Endodermal cell (in vitro differentiated cells): ENCODE data around the gene SLC27A5. TPM values are rescaled to one million over a fixed set of nuclear protein-coding genes. Genes with fewer than 3 reads are reported as not detected.
"Not testable (repeated sequence)": the region's sequence is repeated elsewhere in the genome, so short reads cannot be mapped to it uniquely, and the experiment has no call there.

ENCODE experiments used
- DNase-seq: peaks from one replicate; pipeline ENCODE4 v3.0.0-alpha.2; 2017
- H3K27ac ChIP-seq: 2 replicates; pipeline ENCODE4 v1.5.1; 2013; ENCODE audit warnings: mild to moderate bottlenecking, low read depth, low read length, moderate library complexity
- H3K27me3 ChIP-seq: 2 replicates; pipeline ENCODE4 v1.6.1; 2013; ENCODE audit warnings: mild to moderate bottlenecking, low read length, moderate library complexity; ENCODE audit not compliant: insufficient read depth, control insufficient read depth, poor library complexity, severe bottlenecking
- H3K36me3 ChIP-seq: 2 replicates; pipeline ENCODE4 v1.7.0; 2013; ENCODE audit warnings: mild to moderate bottlenecking, low read length, moderate library complexity; ENCODE audit not compliant: control insufficient read depth, insufficient read depth
- H3K4me1 ChIP-seq: one replicate; pipeline ENCODE4 v1.7.0; 2013; ENCODE audit warnings: low read length; ENCODE audit not compliant: control insufficient read depth, insufficient read depth
- H3K4me3 ChIP-seq: 2 replicates; pipeline ENCODE4 v1.5.1; 2013; ENCODE audit warnings: mild to moderate bottlenecking, low read length, moderate library complexity
- H3K9ac ChIP-seq: 2 replicates; pipeline ENCODE4 v1.6.1; 2013; ENCODE audit warnings: mild to moderate bottlenecking, low read length, moderate library complexity; ENCODE audit not compliant: poor library complexity, severe bottlenecking; ENCODE audit errors: extremely low read depth
- H3K9me3 ChIP-seq: 2 replicates; pipeline ENCODE4 v1.6.1; 2013; ENCODE audit warnings: mild to moderate bottlenecking, low read length, moderate library complexity; ENCODE audit not compliant: control insufficient read depth
- H3K27ac Mint-ChIP-seq: 2 replicates; pipeline ENCODE4 v1.8.0; 2020; ENCODE audit warnings: mixed read lengths
- H3K27me3 Mint-ChIP-seq: 2 replicates; pipeline ENCODE4 v1.8.0; 2021; ENCODE audit warnings: mild to moderate bottlenecking, mixed read lengths; ENCODE audit not compliant: insufficient read depth
- H3K36me3 Mint-ChIP-seq: 2 replicates; pipeline ENCODE4 v1.8.0; 2020; ENCODE audit warnings: low read depth, mixed read lengths
- H3K4me1 Mint-ChIP-seq: 2 replicates; pipeline ENCODE4 v1.8.0; 2020; ENCODE audit warnings: mixed read lengths
- H3K4me3 Mint-ChIP-seq: 2 replicates; pipeline ENCODE4 v1.8.0; 2020; ENCODE audit warnings: mild to moderate bottlenecking, moderate library complexity, mixed read lengths
- H3K9me3 Mint-ChIP-seq: 2 replicates; pipeline ENCODE4 v1.8.0; 2020; ENCODE audit warnings: mild to moderate bottlenecking, mixed read lengths
- CTCF ChIP-seq: fragments of 200-600 bp; sonication (generic); conservative IDR thresholded peaks from 2 replicates; pipeline ENCODE4 v1.5.0; 2021; ENCODE audit warnings: antibody characterized with exemption, mild to moderate bottlenecking
- WGBS, 2 experiments: methylation state at CpG; one replicate each; pipeline versions ENCODE4 v1.1.5 to v1.1.7; 2013; ENCODE audit warnings: missing lambda C conversion rate in 2 of 2, mixed read lengths in 1 of 2; ENCODE audit not compliant: insufficient coverage in 1 of 2, insufficient read length in 1 of 2; 5-methylcytosine and 5-hydroxymethylcytosine counted together
- microRNA-seq: library from miRNA; unstranded; fragments of <30 nt; microRNA quantifications from one replicate; pipeline ENCODE4 v1.2.0, GENCODE V29; 2020; ENCODE audit warnings: borderline microRNAs expressed
- total RNA-seq, 2 donors: library from RNA; stranded (reverse); fragmentation: NEBNext Ultra II Directional in 1 of 2; extraction: Animal tissue kit (Norgen Biotek cat#: 25700) in 1 of 2; gene quantifications; 2 replicates in 1 of 2; 3 replicates in 1 of 2; pipeline ENCODE4 v1.2.1, GENCODE V29; 2021

The SLC27A5 gene
- total RNA-seq, 2 donors from 2014 or later = 13.6 to 15.3 TPM

DNA sequence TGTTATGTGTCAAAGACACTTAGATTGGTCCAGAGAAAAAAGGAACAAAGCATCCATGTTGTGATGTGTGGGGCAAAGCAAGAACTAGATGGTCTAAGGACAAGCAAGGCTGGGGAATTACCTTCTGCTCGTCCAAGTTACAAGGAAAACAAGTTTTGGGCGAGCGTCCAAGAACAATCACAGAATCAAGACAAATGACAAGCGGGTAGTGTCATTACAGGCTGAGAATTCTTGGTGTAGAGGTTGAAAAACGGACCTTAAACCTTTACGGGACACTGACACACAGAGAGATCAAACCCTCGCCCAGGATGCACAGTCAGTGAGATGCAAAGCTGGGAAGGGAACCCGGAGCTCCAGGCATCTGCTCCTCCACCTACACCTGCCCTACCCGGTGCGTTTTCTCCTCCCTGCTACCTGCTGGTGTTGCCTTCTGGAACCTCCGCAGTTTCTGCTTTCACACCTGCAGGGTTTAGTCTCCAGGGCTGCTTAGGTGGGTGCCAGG, 60.9 kb downstream of the SLC27A5 start:
- no peaks in the 10 kb centered on the region for H3K36me3 ChIP-seq
- no peak for TF ChIP-seq CTCF
- H3K4me1 ChIP-seq = no peaks in the 10 kb centered on the region
- DNase-seq = no peak
- peaks cover 24% of the 10 kb centered on the region for H3K27me3 ChIP-seq
- Mint-ChIP-seq H3K27me3 (peaks cover 59% of the 10 kb centered on the region), H3K4me1 (peaks cover 6% of the 10 kb centered on the region), H3K4me3 (peak overlapping the region; percentile 64), H3K27ac (peak overlapping the region; percentile 76), H3K36me3 (peaks cover 4% of the 10 kb centered on the region), H3K9me3 (peaks cover 42% of the 10 kb centered on the region)
- 17 to 32% methylated on average over 7 to 11 of the region's 11 CpGs for WGBS, 2 experiments
- peak overlapping the region; percentile 84 for H3K4me3 ChIP-seq
- no peak overlapping the region for H3K27ac ChIP-seq
- peak overlapping the region; percentile 8 for H3K9ac ChIP-seq
- H3K9me3 ChIP-seq = peaks cover 26% of the 10 kb centered on the region

DNA sequence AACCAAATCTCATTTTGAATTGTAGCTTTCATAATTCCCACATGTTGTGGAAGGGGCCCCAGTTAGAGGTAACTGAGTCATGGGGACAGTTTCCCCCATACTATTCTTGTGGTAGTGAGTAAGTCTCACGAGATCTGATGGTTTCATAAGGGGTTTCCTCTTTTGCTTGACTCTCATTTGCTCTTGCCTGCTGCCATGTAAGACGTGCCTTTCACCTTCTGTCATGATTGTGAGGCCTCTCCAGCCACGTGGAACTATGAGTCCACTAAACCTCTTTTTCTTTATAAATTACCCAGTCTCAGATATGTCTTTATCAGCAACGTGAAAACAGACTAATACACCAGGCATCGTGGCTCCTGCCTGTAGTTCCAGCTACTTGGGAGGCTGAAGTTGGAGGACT, 61.8 kb downstream of the SLC27A5 start:
- H3K9me3 Mint-ChIP-seq = peaks cover 42% of the 10 kb centered on the region
- H3K9ac ChIP-seq, H3K36me3 ChIP-seq, H3K27ac ChIP-seq, DNase-seq, H3K4me1 Mint-ChIP-seq, H3K4me3 Mint-ChIP-seq, H3K27ac Mint-ChIP-seq, H3K4me1 ChIP-seq, H3K36me3 Mint-ChIP-seq: not testable (repeated sequence)
- Histone ChIP-seq H3K27me3 (peaks cover 33% of the 10 kb centered on the region), H3K9me3 (peaks cover 26% of the 10 kb centered on the region), H3K4me3 (peak overlapping the region; percentile 24)
- H3K27me3 Mint-ChIP-seq = peaks cover 68% of the 10 kb centered on the region
- 47 to 70% methylated on average over 3 to 5 of the region's 5 CpGs for WGBS, 2 experiments

DNA sequence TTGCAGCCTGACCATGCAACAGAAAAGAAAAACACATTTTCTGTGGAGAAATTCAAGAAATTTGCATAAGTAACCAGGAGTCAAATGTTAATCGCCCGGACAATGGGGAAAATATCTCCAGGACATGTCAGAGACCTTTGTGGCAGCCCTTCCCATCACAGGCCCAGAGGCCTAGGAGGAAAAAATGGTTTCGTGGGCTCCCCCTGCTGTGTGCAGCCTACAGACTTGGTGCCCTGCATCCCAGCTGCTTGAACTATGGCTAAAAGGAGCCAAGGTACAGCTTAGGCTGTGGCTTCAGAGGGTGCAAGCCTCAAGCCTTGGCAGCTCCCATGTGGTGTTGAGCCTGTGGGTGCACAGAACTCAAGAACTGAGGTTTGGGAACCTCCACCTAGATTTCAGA, 62.9 kb downstream of the SLC27A5 start:
- 54 to 75% methylated on average over 3 of the region's 3 CpGs for WGBS, 2 experiments
- H3K27me3 ChIP-seq = peaks cover 44% of the 10 kb centered on the region
- H3K9ac ChIP-seq, H3K4me1 Mint-ChIP-seq, H3K36me3 Mint-ChIP-seq, H3K4me1 ChIP-seq, H3K27ac ChIP-seq, H3K4me3 Mint-ChIP-seq, H3K36me3 ChIP-seq, H3K4me3 ChIP-seq, DNase-seq, H3K27ac Mint-ChIP-seq: not testable (repeated sequence)
- peaks cover 26% of the 10 kb centered on the region for H3K9me3 ChIP-seq
- Mint-ChIP-seq H3K9me3 (peaks cover 42% of the 10 kb centered on the region), H3K27me3 (peaks cover 78% of the 10 kb centered on the region)

Small RNAs within 50 kb of the gene (microRNA-seq; reads per million reads assigned to microRNA genes)
- gene MIR6807 = not detected

Other genes starting within 250 kb of the SLC27A5 start
- 10 to 100 TPM; 14.4 to 16.1 TPM for gene ZNF8, start 233.0 kb downstream of the SLC27A5 start, total RNA-seq
- 10 to 100 TPM; 27.5 to 28.0 TPM for gene ERVK3-1, start 206.6 kb downstream of the SLC27A5 start, total RNA-seq
- 1 to 10 TPM; 3.8 TPM for gene ZSCAN22, start 185.0 kb downstream of the SLC27A5 start, total RNA-seq
- 10 to 100 TPM; 12.6 to 16.4 TPM for gene A1BG, start 158.5 kb downstream of the SLC27A5 start, total RNA-seq
- 1 to 10 TPM; 5.2 to 5.9 TPM for gene ZNF497, start 149.2 kb downstream of the SLC27A5 start, total RNA-seq
- gene ZNF837, start 131.0 kb downstream of the SLC27A5 start, total RNA-seq = 1 to 10 TPM; 3.1 to 3.8 TPM
- 1,000 to 10,000 TPM in 1 of 2 donors, 100 to 1,000 TPM in 1; 896 to 1,039 TPM for gene RPS5, start 124.7 kb downstream of the SLC27A5 start, total RNA-seq
- gene RNF225, start 116.3 kb downstream of the SLC27A5 start, total RNA-seq = under 1 TPM; 0.82 to 0.92 TPM
- 10 to 100 TPM; 10.3 to 14.8 TPM for gene ZNF584, start 103.3 kb downstream of the SLC27A5 start, total RNA-seq
- gene ZNF132, start 71.8 kb downstream of the SLC27A5 start, total RNA-seq = 1 to 10 TPM in 1 of 2 donors, under 1 TPM in 1; 0.71 to 1.2 TPM
- 1 to 10 TPM; 5.4 to 6.0 TPM for gene ZNF324B, start 60.4 kb downstream of the SLC27A5 start, total RNA-seq
- 1 to 10 TPM; 7.0 to 8.7 TPM for gene ZNF324, start 44.9 kb downstream of the SLC27A5 start, total RNA-seq
- gene ZNF446, start 35.6 kb downstream of the SLC27A5 start, total RNA-seq = 10 to 100 TPM; 10.4 to 10.7 TPM
- gene ZBTB45, start 7.8 kb upstream of the SLC27A5 start, total RNA-seq = 10 to 100 TPM; 19.0 to 19.4 TPM
- gene TRIM28, start 32.1 kb upstream of the SLC27A5 start, total RNA-seq = 100 to 1,000 TPM; 809 to 859 TPM
- gene CHMP2A, start 43.1 kb upstream of the SLC27A5 start, total RNA-seq = 100 to 1,000 TPM in 1 of 2 donors, 10 to 100 TPM in 1; 97.7 to 147 TPM
- gene UBE2M, start 46.6 kb upstream of the SLC27A5 start, total RNA-seq = 100 to 1,000 TPM in 1 of 2 donors, 10 to 100 TPM in 1; 90.8 to 116 TPM
- gene MZF1, start 61.3 kb upstream of the SLC27A5 start, total RNA-seq = 10 to 100 TPM; 24.3 to 33.1 TPM